GM19193 (cell line): ENCODE data around the gene AFTPH.

ENCODE experiments used
- POLR2A ChIP-seq: IDR thresholded peaks from 4 replicates; pipeline ENCODE4 v1.6.1; 2011; ENCODE audit not compliant: insufficient read depth, insufficient read length; ENCODE audit errors: extremely low read depth

The AFTPH gene

GRCh38 chr2:64581777-64582539 is 57.8 kb downstream of the AFTPH start:
- TF ChIP-seq POLR2A: no peak

- no peak for TF ChIP-seq POLR2A
Measured at GRCh38 chr2:64582774-64583340, 58.7 kb downstream of the AFTPH start.

GRCh38 chr2:64586054-64586453 is 61.9 kb downstream of the AFTPH start:
- no peak for TF ChIP-seq POLR2A

- TF ChIP-seq POLR2A: no peak
Measured at GRCh38 chr2:64586883-64587481, 62.9 kb downstream of the AFTPH start.

GRCh38 chr2:64587561-64587960 is 63.4 kb downstream of the AFTPH start:
- no peak for TF ChIP-seq POLR2A

- no peak for TF ChIP-seq POLR2A
Measured at GRCh38 chr2:64591188-64591587, 67.1 kb downstream of the AFTPH start.

- TF ChIP-seq POLR2A: no peak
Measured at GRCh38 chr2:64593035-64593655, 69.0 kb downstream of the AFTPH start.

GRCh38 chr2:64594226-64594989 is 70.3 kb downstream of the AFTPH start:
- TF ChIP-seq POLR2A: no peak

GRCh38 chr2:64595397-64596176 is 71.5 kb downstream of the AFTPH start:
- no peak for TF ChIP-seq POLR2A

- no peak for TF ChIP-seq POLR2A
Measured at GRCh38 chr2:64598226-64598625, 74.1 kb downstream of the AFTPH start.

GRCh38 chr2:64599469-64599868 is 75.3 kb downstream of the AFTPH start:
- no peak for TF ChIP-seq POLR2A

- TF ChIP-seq POLR2A: no peak
Measured at GRCh38 chr2:64601034-64601754, 77.1 kb downstream of the AFTPH start.

GRCh38 chr2:64601785-64602391 is 77.8 kb downstream of the AFTPH start:
- TF ChIP-seq POLR2A: no peak
